GM12864 (cell line): ENCODE results near the gene RPL28.

Experiments
- DNase-seq: peaks from one replicate; pipeline ENCODE4 v3.0.0-alpha.2; 2011; ENCODE audit warnings: low read depth
- H3K4me3 ChIP-seq: 2 replicates; pipeline ENCODE4 v1.5.1; 2011; ENCODE audit warnings: mild to moderate bottlenecking, low read depth, low read length, control low read depth
- CTCF ChIP-seq: IDR thresholded peaks from 2 replicates; pipeline ENCODE4 v1.5.1; 2011; ENCODE audit warnings: low read depth, mild to moderate bottlenecking, moderate library complexity, low read length, control low read depth, inconsistent platforms; ENCODE audit errors: missing control alignments

Gene RPL28

GRCh38 chr19:55354698-55355212 is 31.0 kb upstream of the RPL28 start, which contains the start of gene COX6B2:
COX6B2 (minus strand) TSS chr19:55354719; CDS start chr19:55354521, 198 bp downstream.
- H3K4me3 ChIP-seq: peak within 1 kb of the TSS; percentile 32
- no peak for TF ChIP-seq CTCF

GRCh38 chr19:55355213-55355821 is 30.4 kb upstream of the RPL28 start:
- no peak for TF ChIP-seq CTCF
- no peak overlapping the region for H3K4me3 ChIP-seq
- no peak for DNase-seq

More at GRCh38 chr19:55354698-55355212, 31.0 kb upstream of the RPL28 start, which contains the start of gene COX6B2:
- DNase-seq: no peak

- no peak for TF ChIP-seq CTCF
- no peak for DNase-seq
- no peak overlapping the region for H3K4me3 ChIP-seq
Measured at GRCh38 chr19:55358493-55358892, 27.2 kb upstream of the RPL28 start.

- DNase-seq: no peak
- H3K4me3 ChIP-seq: no peak overlapping the region
- TF ChIP-seq CTCF: no peak
Measured at GRCh38 chr19:55358943-55359908, 26.5 kb upstream of the RPL28 start.

- no peak overlapping the region for H3K4me3 ChIP-seq
- no peak for TF ChIP-seq CTCF
- DNase-seq: no peak
Measured at GRCh38 chr19:55360902-55361301, 24.8 kb upstream of the RPL28 start.

GRCh38 chr19:55362174-55362989 is 23.4 kb upstream of the RPL28 start:
- TF ChIP-seq CTCF: no peak
- no peak overlapping the region for H3K4me3 ChIP-seq
- DNase-seq: no peak
